GM13976 (cell line): ENCODE results near the gene PPP6C.
"Not testable (repeated sequence)": the region's sequence is repeated elsewhere in the genome, so short reads cannot be mapped to it uniquely, and the experiment has no call there.

Experiments
- DNase-seq: peaks from one replicate; pipeline ENCODE4 v3.0.0; 2012; ENCODE audit warnings: low spot score
- CTCF ChIP-seq: IDR thresholded peaks from 2 replicates; pipeline ENCODE4 v1.5.1; 2012; ENCODE audit warnings: borderline replicate concordance, mild to moderate bottlenecking; ENCODE audit not compliant: insufficient read depth; ENCODE audit errors: extremely low read depth, missing control alignments, control extremely low read depth
- in situ Hi-C: fragments of 300-500 bp; cut with MboI; formaldehyde crosslinking; loops from one replicate; pipeline ENCODE4 v1.12.0; 2022; ENCODE audit warnings: low sequenced_read_pairs, mixed read lengths, inconsistent platforms; ENCODE audit not compliant: unreplicated experiment

The PPP6C gene

GRCh38 chr9:125176636-125177035 lies 13.0 kb downstream of the PPP6C start:
- no peak for TF ChIP-seq CTCF
- in situ Hi-C loops: no loop called here
- DNase-seq: no peak

GRCh38 chr9:125172031-125172755 lies 17.4 kb downstream of the PPP6C start:
- no peak for TF ChIP-seq CTCF
- in situ Hi-C loops: no loop called here
- DNase-seq: no peak

GRCh38 chr9:125169895-125170294 lies 19.7 kb downstream of the PPP6C start:
- no peak for DNase-seq
- no peak for TF ChIP-seq CTCF
- in situ Hi-C loops: no loop called here

GRCh38 chr9:125166762-125167161 lies 22.8 kb downstream of the PPP6C start:
- in situ Hi-C loops: no loop called here
- DNase-seq: no peak
- no peak for TF ChIP-seq CTCF

- DNase-seq, in situ Hi-C loops: not testable (repeated sequence)
Measured at GRCh38 chr9:125162891-125163290, 26.7 kb downstream of the PPP6C start.

GRCh38 chr9:125161284-125161918 lies 28.2 kb downstream of the PPP6C start:
- DNase-seq: no peak
- in situ Hi-C loops: no loop called here
- TF ChIP-seq CTCF: no peak

- DNase-seq: no peak
- TF ChIP-seq CTCF: no peak
- in situ Hi-C loops: no loop called here
Measured at GRCh38 chr9:125160750-125161149, 28.9 kb downstream of the PPP6C start.
